ENCODE measurements around the gene YIPF1. TPM values are rescaled to one million over a fixed set of nuclear protein-coding genes. Genes with fewer than 3 reads are reported as not detected.

Gene YIPF1
- total RNA-seq, 1 experiment from 2014 or later, result 21.1 TPM

GRCh38 chr1:53804181-53804580, 85.4 kb downstream of the YIPF1 start:
- ChIA-PET POLR2A (ENCODE audit: unreplicated experiment) (no interaction called here), CTCF (no interaction called here)
- Histone ChIP-seq H3K9me3 (ENCODE audit: low read length) (no peaks in the 10 kb centered on the region), H3K79me2 (ENCODE audit: low read length) (no peaks in the 10 kb centered on the region), H3K4me1 (ENCODE audit: insufficient read depth, low read length) (peaks cover 25% of the 10 kb centered on the region), H3F3A (ENCODE audit: low read length, unreplicated experiment) (no peaks in the 10 kb centered on the region), H3K9ac (ENCODE audit: low read length) (no peak overlapping the region), H3K27me3 (ENCODE audit: low read length) (no peaks in the 10 kb centered on the region), H3K4me2 (ENCODE audit: low read length) (no peak overlapping the region), H3K9me2 (replicated peaks; ENCODE audit: low read length) (no peaks in the 10 kb centered on the region), H3K27ac (ENCODE audit: low read length) (peak overlapping the region; percentile 24; the same call in 1 of the 2 replicates), H3K4me3 (ENCODE audit: low read length) (no peak overlapping the region), H2AFZ (ENCODE audit: low read length) (no peak overlapping the region), H4K20me1 (ENCODE audit: low read length) (no peaks in the 10 kb centered on the region), H3K36me3 (ENCODE audit: low read depth, low read length) (peaks cover 59% of the 10 kb centered on the region)
- TF ChIP-seq CTCF (conservative IDR thresholded peaks at IDR 0.05; ENCODE audit: low read depth, low read length), result no peak
- TF ChIP-seq EZH2 (IDR thresholded peaks at IDR 0.05; ENCODE audit: low read length, unreplicated experiment), result no peak
- TF ChIP-seq EZH2phosphoT487 (IDR thresholded peaks at IDR 0.05; ENCODE audit: borderline replicate concordance, low read length), result no peak
- no peak for DNase-seq
- no peak for ATAC-seq
- no TSS peak for BruUV-seq (replicated peaks)
- intact Hi-C loops (cut with micrococcal nuclease), result no loop called here

Other genes with a start within 250 kb of the YIPF1 start
- 1.7 and 2.6 TPM in 2 replicates for gene GLIS1, start 150.6 kb downstream of the YIPF1 start, total RNA-seq (2014; rRNA removed)
- gene NDC1, start 51.5 kb downstream of the YIPF1 start, total RNA-seq (2014; rRNA removed), result 59.3 and 63.6 TPM in 2 replicates
- gene DIO1, start 4.4 kb upstream of the YIPF1 start, total RNA-seq (2014; rRNA removed), result not detected in 2 replicates
- gene IFT25, start 55.9 kb upstream of the YIPF1 start, total RNA-seq (2014; rRNA removed), result 49.7 and 66.7 TPM in 2 replicates
- gene LRRC42, start 56.6 kb upstream of the YIPF1 start, total RNA-seq (2014; rRNA removed), result 23.9 and 27.3 TPM in 2 replicates
- gene LDLRAD1, start 128.4 kb upstream of the YIPF1 start, total RNA-seq (2014; rRNA removed), result not detected in 2 replicates
- 71.5 and 133 TPM in 2 replicates for gene TMEM59, start 163.4 kb upstream of the YIPF1 start, total RNA-seq (2014; rRNA removed)
- 4.2 and 7.7 TPM in 2 replicates for gene TCEANC2, start 163.8 kb upstream of the YIPF1 start, total RNA-seq (2014; rRNA removed)

All from PC-3 (cell line).